IPS DF 6.9 (cell line): ENCODE results near the gene NCKIPSD.

Experiments
- DNase-seq: peaks from one replicate; pipeline ENCODE4 v3.0.0-alpha.2; 2013; ENCODE audit warnings: low read depth, low spot score
- H3K27ac ChIP-seq: one replicate; pipeline ENCODE4 v1.5.1; 2013; ENCODE audit warnings: low read length, control low read depth
- H3K27me3 ChIP-seq: 2 replicates; pipeline ENCODE4 v1.6.1; 2013; ENCODE audit warnings: mild to moderate bottlenecking, low read length; ENCODE audit not compliant: control insufficient read depth, insufficient read depth
- H3K36me3 ChIP-seq: 2 replicates; pipeline ENCODE4 v1.6.1; 2013; ENCODE audit warnings: low read length; ENCODE audit not compliant: control insufficient read depth, insufficient read depth
- H3K4me1 ChIP-seq: 2 replicates; pipeline ENCODE4 v1.6.1; 2013; ENCODE audit warnings: low read length; ENCODE audit not compliant: control insufficient read depth, insufficient read depth
- H3K4me3 ChIP-seq: 2 replicates; pipeline ENCODE4 v1.5.1; 2013; ENCODE audit warnings: mild to moderate bottlenecking, low read length
- H3K9me3 ChIP-seq: 2 replicates; pipeline ENCODE4 v1.6.1; 2013; ENCODE audit warnings: low read length, inconsistent platforms; ENCODE audit not compliant: control insufficient read depth, insufficient read depth
- WGBS: extraction: QIAGEN DNeasy Blood & Tissue Kit; methylation state at CpG from one replicate; pipeline ENCODE4 v1.1.7; 2013; ENCODE audit warnings: mixed read lengths, missing lambda C conversion rate; ENCODE audit not compliant: insufficient read length, insufficient coverage; 5-methylcytosine and 5-hydroxymethylcytosine counted together

NCKIPSD gene

DNA sequence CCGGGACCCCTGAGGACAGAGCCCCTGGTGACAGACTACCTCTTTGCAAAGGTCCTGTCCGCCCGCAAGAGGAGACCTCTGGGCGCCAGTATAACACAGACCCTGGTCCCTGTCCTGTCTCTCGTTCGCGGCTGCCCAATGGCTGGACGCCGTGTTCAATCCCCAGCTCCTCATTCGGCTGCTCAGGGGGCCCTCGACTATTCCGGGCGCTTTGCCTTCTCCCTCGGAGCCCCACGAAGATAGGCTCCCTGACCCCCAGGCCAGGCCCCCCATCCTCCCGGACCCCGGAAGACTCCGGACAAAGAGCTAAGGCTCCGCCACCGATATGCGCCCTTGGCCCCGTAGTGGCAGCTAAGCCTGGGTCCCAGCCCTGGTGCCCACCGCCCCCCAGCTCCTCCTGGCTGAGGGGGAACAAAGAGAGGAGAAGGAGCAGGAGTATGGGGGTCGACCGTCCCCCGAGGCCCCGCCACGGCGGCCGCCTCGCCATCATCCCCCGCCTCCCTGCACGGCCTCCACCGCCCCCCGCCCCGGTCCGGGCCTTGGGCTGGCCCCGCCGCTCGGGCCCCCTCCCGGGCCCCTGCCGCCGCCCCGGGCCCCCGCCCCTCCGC lies 23.5 kb downstream of the NCKIPSD start:
- Histone ChIP-seq H3K4me1 (0 out of 2 replicates have a peak, but pooled peaks cover 2% of the 10 kb centered on the region), H3K27ac (no peak overlapping the region), H3K36me3 (no peaks in the 10 kb centered on the region; the same call in 1 of the 2 replicates), H3K27me3 (no peaks in the 10 kb centered on the region), H3K4me3 (peak overlapping the region; percentile 48; the same call in 1 of the 2 replicates), H3K9me3 (no peaks in the 10 kb centered on the region)
- WGBS = no CpG with 5 or more reads among the region's 46 CpGs
- no peak for DNase-seq

DNA sequence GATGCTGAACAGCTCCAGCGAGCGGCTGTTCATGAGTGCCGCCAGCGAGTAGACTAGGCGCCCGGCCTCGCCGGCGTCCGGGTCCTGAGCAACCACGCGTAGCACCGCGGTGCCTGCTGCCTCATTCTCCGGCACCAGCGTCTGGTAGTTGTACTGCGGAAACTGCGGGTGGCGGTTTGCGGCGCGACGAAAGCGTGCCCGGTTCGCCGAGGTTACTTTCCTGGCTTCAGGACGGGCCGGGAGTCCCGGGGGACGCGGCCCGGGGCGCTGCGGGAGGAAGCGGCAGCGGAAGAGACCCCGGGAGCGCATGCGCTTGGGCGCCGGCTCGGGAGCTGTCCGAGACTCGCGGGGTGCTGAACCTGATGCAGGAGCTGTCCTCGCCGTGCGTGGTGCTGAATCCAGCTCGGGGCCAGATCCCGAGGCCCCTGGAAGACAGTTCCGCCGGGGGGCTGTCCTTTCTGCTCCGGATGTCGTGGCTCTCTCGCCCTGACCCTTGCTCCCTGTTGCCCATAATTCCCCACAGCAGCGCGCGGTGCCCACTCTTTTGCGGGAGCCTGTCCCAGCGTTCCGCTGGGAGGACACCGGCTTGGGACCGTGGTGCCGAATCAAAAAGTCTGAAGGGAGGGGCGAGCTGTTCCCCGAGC lies 24.1 kb downstream of the NCKIPSD start:
- peak overlapping the region; percentile 48; the same call in 1 of the 2 replicates for H3K4me3 ChIP-seq
- no CpG with 5 or more reads among the region's 67 CpGs for WGBS
- no peak for DNase-seq
- H3K4me1 ChIP-seq = peaks cover 6% of the 10 kb centered on the region
- no peaks in the 10 kb centered on the region for H3K27me3 ChIP-seq
- no peaks in the 10 kb centered on the region; the same call in 1 of the 2 replicates for H3K36me3 ChIP-seq
- no peak overlapping the region for H3K27ac ChIP-seq
- no peaks in the 10 kb centered on the region for H3K9me3 ChIP-seq

DNA sequence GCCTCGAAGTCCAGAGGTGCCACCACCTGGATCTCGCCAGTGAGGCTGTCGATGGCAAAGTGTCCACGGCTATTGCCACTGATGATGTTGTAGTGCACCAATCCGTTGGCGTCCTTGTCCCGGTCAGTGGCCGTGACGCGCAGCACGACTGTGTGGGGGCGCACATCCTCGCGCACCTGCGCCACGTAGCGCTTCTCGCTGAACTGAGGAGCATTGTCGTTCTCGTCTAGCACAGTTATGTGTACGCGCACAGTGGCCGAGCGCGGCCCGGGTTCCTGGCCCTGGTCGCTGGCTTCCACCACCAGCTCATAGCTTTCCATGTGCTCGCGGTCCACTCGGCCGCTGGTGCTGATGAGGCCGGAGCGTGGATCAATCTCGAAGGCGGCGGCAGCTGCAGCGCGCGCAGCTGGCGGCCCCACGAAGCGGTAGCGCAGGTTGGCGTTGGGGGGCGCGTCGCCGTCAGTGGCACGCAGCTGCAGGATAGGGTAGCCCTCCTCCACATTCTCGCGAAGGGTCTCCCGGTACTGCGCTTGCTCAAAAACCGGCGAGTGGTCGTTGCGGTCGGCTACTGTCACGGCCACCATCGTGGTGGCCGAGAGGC lies 24.8 kb downstream of the NCKIPSD start:
- Histone ChIP-seq H3K4me3 (no peak overlapping the region; the same call in 1 of the 2 replicates), H3K9me3 (no peaks in the 10 kb centered on the region), H3K27ac (no peak overlapping the region), H3K36me3 (no peaks in the 10 kb centered on the region; the same call in 1 of the 2 replicates), H3K4me1 (peaks cover 6% of the 10 kb centered on the region), H3K27me3 (no peaks in the 10 kb centered on the region)
- no CpG with 5 or more reads among the region's 61 CpGs for WGBS
- DNase-seq = no peak

DNA sequence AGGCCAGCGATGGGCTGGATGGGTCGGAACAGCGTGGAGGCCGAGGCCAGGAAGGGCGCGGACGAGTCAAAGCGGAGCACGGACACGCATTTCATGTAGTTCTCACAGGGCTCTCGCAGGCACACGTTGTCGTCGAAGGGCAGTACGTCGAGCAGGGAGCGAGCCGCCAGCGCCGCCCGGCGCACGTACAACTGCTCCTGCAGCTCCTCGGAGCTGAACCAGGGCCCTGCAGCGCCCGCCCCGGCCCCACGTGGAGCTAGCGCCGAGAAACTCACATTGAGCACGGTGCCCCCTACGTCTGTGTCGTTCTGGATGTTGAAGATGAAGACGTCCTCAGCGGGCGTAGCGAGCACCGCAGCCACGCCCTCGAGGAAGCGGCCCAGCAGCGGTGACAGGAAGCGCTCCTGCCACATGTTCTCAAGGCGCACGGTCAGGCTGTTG lies 28.9 kb downstream of the NCKIPSD start:
- Histone ChIP-seq H3K9me3 (no peaks in the 10 kb centered on the region), H3K27ac (no peak overlapping the region), H3K36me3 (peaks cover 3% of the 10 kb centered on the region; the same call in 1 of the 2 replicates), H3K27me3 (no peaks in the 10 kb centered on the region), H3K4me3 (no peak overlapping the region; the same call in 1 of the 2 replicates), H3K4me1 (peaks cover 4% of the 10 kb centered on the region)
- no peak for DNase-seq
- no CpG with 5 or more reads among the region's 45 CpGs for WGBS

DNA sequence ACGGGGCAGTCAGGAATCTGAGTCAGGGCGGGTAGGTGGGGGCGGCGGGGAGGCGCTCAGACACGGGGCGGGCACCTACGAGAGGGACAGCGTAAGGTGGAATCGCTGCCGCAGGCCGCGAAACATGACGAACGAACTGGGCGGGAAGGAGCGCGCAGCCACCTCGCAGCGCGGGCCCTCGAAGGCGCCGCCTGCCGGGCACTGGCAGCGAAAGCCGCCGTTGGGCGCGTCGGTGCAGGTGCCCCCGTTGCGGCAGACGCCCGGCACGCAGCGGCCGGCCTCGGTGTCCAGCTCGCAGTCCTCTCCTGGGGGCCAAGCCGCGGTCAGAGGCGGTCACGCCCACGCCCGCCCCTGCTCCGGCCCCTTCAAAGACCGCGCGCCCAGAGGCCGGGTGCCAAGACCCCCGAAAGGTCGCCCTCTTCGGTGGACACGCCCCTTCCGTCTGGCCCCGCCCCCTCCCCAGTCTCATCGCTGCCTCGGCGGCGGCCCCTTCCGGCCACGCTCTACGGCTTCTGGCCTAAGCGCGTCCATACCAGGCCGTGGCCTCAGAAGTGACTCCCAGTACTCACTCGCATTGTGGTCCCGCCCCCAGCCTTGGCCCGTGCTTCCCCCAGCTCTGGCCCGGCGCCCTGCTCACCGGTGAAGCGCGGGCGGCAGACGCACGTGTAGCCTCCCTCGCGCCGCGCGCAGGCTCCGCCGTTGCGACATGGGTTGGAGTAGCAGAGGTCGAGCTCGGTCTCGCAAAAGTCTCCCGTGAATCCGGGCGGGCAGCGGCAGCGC lies 29.5 kb downstream of the NCKIPSD start:
- H3K36me3 ChIP-seq = peaks cover 5% of the 10 kb centered on the region
- no peak overlapping the region for H3K27ac ChIP-seq
- peaks cover 4% of the 10 kb centered on the region for H3K4me1 ChIP-seq
- DNase-seq = no peak
- no CpG with 5 or more reads among the region's 94 CpGs for WGBS
- H3K9me3 ChIP-seq = no peaks in the 10 kb centered on the region
- H3K4me3 ChIP-seq = peak overlapping the region; percentile 40; the same call in 1 of the 2 replicates
- no peaks in the 10 kb centered on the region for H3K27me3 ChIP-seq

DNA sequence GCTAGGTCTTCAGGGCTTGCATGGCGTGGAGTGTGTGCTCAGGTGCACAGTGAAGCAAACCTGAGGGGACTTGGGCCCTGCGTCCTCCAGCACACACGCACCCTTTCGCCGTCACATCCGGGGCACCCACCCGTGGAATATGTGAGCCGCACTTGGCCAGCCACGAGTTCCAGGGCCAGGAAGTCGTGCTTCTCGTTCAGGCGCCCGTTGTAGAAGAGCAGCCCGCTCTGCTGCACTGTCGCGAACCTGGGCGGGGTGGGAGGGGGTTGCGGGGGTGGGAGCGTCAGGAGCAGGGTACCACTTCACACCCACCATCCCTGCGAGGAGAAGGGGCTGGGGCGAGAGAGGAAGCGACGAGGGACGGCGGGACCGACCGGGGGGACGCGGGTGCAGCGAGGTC lies 30.1 kb downstream of the NCKIPSD start:
- no CpG with 5 or more reads among the region's 30 CpGs for WGBS
- Histone ChIP-seq H3K36me3 (peaks cover 11% of the 10 kb centered on the region; the same call in 1 of the 2 replicates), H3K9me3 (no peaks in the 10 kb centered on the region), H3K4me3 (peak overlapping the region; percentile 40; the same call in 1 of the 2 replicates), H3K27me3 (no peaks in the 10 kb centered on the region), H3K27ac (no peak overlapping the region), H3K4me1 (peaks cover 4% of the 10 kb centered on the region)
- DNase-seq = no peak

DNA sequence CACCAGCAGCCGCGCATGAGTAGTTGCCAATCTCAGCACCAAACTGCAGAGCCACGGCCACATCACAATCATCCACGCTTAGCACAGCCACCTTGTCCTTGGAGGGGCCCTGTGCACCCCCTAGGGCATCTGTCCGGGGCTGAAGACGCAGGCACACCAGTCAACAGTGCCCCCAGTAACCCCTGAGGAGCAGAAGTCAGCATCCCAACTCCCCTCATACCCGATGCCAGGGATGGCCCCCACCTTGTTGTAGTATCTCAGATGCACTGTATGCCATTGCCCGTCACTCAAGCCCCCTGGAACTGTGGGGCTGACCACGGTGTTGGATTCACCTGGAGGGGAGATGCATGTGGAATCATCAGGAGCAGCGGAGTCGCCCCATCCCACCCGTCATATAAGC lies 30.7 kb downstream of the NCKIPSD start:
- Histone ChIP-seq H3K27ac (no peak overlapping the region), H3K36me3 (peaks cover 11% of the 10 kb centered on the region; the same call in 1 of the 2 replicates), H3K27me3 (no peaks in the 10 kb centered on the region), H3K4me1 (peaks cover 4% of the 10 kb centered on the region), H3K4me3 (no peak overlapping the region), H3K9me3 (no peaks in the 10 kb centered on the region)
- no peak for DNase-seq
- no CpG with 5 or more reads among the region's 12 CpGs for WGBS

DNA sequence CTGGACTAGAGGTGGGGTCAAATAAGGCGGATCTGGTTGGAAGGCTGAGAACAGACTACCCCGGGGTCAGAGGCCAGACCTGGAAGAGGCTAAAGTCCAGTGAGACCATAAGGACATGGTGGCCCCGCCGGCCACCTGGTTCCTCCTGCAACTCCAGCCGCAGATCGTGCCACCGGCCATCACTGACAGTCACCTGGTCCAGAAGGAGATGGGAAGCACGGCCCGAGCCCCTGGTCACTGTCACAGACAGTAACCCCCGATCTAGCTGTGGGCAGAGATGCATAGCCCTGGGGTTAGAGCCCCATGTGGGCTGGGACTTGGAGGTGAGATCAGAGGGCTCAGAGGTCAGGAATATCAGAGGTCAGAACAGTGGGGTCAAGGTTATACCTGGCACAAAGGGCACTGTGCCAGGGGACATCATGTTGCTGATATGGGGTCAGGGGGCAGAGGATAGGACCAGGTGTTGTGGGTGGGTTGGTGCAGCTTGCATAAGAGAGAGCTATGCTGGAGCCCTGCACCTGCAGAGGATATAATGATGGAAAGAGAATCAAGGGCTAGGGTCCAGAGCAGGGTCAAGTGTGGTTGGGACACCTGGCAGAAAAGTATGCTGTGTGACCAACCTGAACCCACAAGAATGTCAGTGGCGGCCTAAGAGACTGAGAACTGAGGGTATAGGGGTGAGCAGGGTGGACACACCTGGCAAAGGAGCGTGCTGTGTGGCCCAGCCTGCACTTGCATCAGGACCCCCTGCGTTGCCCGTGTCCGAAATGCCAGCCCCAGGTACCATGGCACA lies 32.6 kb downstream of the NCKIPSD start:
- DNase-seq = no peak
- H3K9me3 ChIP-seq = no peaks in the 10 kb centered on the region
- peaks cover 4% of the 10 kb centered on the region for H3K4me1 ChIP-seq
- no peak overlapping the region for H3K27ac ChIP-seq
- no peaks in the 10 kb centered on the region for H3K27me3 ChIP-seq
- peaks cover 15% of the 10 kb centered on the region for H3K36me3 ChIP-seq
- H3K4me3 ChIP-seq = no peak overlapping the region
- WGBS = no CpG with 5 or more reads among the region's 15 CpGs

DNA sequence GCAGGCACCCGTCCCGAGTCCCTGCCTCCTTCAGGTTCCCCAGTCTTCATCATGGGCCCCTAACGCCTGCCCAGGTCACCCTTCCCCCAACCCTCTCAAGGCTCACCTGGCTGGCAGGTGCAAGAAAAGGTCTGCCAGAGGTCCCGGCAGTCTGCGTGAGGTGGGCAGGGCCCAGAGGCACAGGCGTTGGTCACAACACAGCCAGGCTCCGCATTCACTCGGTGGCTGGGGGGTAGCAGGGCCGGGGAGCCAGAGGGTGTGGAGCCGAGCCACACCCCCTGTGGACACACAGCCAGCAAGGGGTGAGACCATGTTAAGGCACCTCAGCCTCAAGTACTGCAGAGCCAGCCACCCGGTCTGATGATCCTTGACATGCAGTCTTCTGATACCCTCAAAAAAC lies 33.9 kb downstream of the NCKIPSD start:
- no peak overlapping the region for H3K27ac ChIP-seq
- WGBS = no CpG with 5 or more reads among the region's 11 CpGs
- no peak for DNase-seq
- H3K9me3 ChIP-seq = no peaks in the 10 kb centered on the region
- H3K36me3 ChIP-seq = peaks cover 15% of the 10 kb centered on the region
- peaks cover under 1% of the 10 kb centered on the region; the same call in 1 of the 2 replicates for H3K4me1 ChIP-seq
- no peak overlapping the region for H3K4me3 ChIP-seq
- H3K27me3 ChIP-seq = no peaks in the 10 kb centered on the region
